HepG2 (cell line): ENCODE data around the gene POP5. TPM values are rescaled to one million over a fixed set of nuclear protein-coding genes. Genes with fewer than 3 reads are reported as not detected.
A peak's percentile ranks its signal among the peaks of the same experiment; 100 is the strongest.

Experiments
- ATAC-seq: fragments of 200-7000 bp; cut with Tn5 transposase; 3 replicates; pipeline ENCODE4 v1.9.1; 2020; ENCODE audit warnings: mild to moderate bottlenecking, moderate library complexity
- BruUV-seq: library from RNA; stranded (reverse); fragments of 400-500 nt; replicated peaks from 2 replicates; lab custom pipeline; 2021; lab: Mats Ljungman, UMichigan
- CTCF ChIA-PET: fragments of 300-600 bp; formaldehyde crosslinking; extraction: SDS; loops from one replicate; lab custom pipeline; 2021; ENCODE audit warnings: low total read pairs, inconsistent platforms, low intra/inter-chr PET ratio; lab: Yijun Ruan, JAX
- POLR2A ChIA-PET: fragments of 350-600 bp; sonication (Branson Sonifier 250); formaldehyde crosslinking; loops from one replicate; lab custom pipeline; 2020; ENCODE audit warnings: antibody characterized with exemption, inconsistent platforms; lab: Yijun Ruan, JAX
- DNase-seq: peaks from one replicate; pipeline ENCODE4 v3.0.0-alpha.2; 2015; ENCODE audit warnings: low spot score
- FAIRE-seq: peaks from 3 replicates; lab custom pipeline; 2011; peaks lifted over from hg19 to GRCh38; lab: Jason Lieb, UNC
- H2AFZ ChIP-seq: one replicate; pipeline ENCODE4 v1.6.1; 2011; ENCODE audit warnings: low read length, inconsistent platforms
- H3K27ac ChIP-seq: fragments of 300-600 bp; 3 replicates; pipeline ENCODE4 v1.8.0; 2011; ENCODE audit warnings: mixed run types, mild to moderate bottlenecking, mixed read lengths, low read length, inconsistent platforms; ENCODE audit not compliant: insufficient read depth; ENCODE audit errors: extremely low read length
- H3K27me3 ChIP-seq, 2 experiments: fragments of 200-600 bp in 1 of 2; 2 replicates in 1 of 2; 3 replicates in 1 of 2; pipeline versions ENCODE4 v1.6.0 to v1.8.0; 2011; ENCODE audit warnings: low read length in 2 of 2, mild to moderate bottlenecking in 2 of 2, moderate library complexity in 2 of 2, inconsistent platforms in 1 of 2; ENCODE audit not compliant: insufficient read depth in 2 of 2, control insufficient read depth in 1 of 2
- H3K36me3 ChIP-seq, 2 experiments: fragments of 200-600 bp in 1 of 2; replicated peaks in 1 of 2; 2 replicates in 1 of 2; 3 replicates in 1 of 2; pipeline versions ENCODE4 v1.5.1 to v1.8.0; 2011; ENCODE audit warnings: low read length in 2 of 2, inconsistent platforms in 1 of 2; ENCODE audit not compliant: insufficient read depth in 2 of 2, control insufficient read depth in 1 of 2
- H3K4me1 ChIP-seq: 2 replicates; pipeline ENCODE4 v1.5.1; 2012; ENCODE audit warnings: low read length, inconsistent platforms; ENCODE audit not compliant: insufficient read depth
- H3K4me2 ChIP-seq: 2 replicates; pipeline ENCODE4 v1.6.0; 2011; ENCODE audit warnings: low read depth, low read length, inconsistent platforms
- H3K4me3 ChIP-seq, 3 experiments: fragments of 200-600 bp in 1 of 3; sonication (generic), shearing (Covaris generic) in 1 of 3; replicated peaks in 1 of 3; 2 replicates each; pipeline ENCODE4 v1.5.1; 2011 to 2016; ENCODE audit warnings: low read length in 3 of 3, inconsistent platforms in 2 of 3, low read depth in 2 of 3, mild to moderate bottlenecking in 2 of 3, control low read depth in 1 of 3, mixed read lengths in 1 of 3; ENCODE audit not compliant: insufficient read depth in 1 of 3
- H3K79me2 ChIP-seq: one replicate; pipeline ENCODE4 v1.6.1; 2011; ENCODE audit warnings: low read length, inconsistent platforms; ENCODE audit not compliant: insufficient read depth
- H3K9ac ChIP-seq: 2 replicates; pipeline ENCODE4 v1.6.0; 2011; ENCODE audit warnings: mild to moderate bottlenecking, low read depth, low read length, inconsistent platforms; ENCODE audit not compliant: insufficient read depth
- H3K9me3 ChIP-seq: 2 replicates; pipeline ENCODE4 v1.5.1; 2012; ENCODE audit warnings: mild to moderate bottlenecking, low read length
- H4K20me1 ChIP-seq: 2 replicates; pipeline ENCODE4 v1.6.0; 2011; ENCODE audit warnings: inconsistent platforms, mild to moderate bottlenecking, low read length, moderate library complexity; ENCODE audit not compliant: insufficient read depth
- HNF4A ChIP-seq: sonication (generic); formaldehyde crosslinking; IDR thresholded peaks from 2 replicates; pipeline ENCODE4 v1.4.0; 2020; ENCODE audit warnings: missing genetic modification reagents
- XRCC5 ChIP-seq: fragments of 200-400 bp; formaldehyde crosslinking; optimal IDR thresholded peaks from 2 replicates; pipeline ENCODE3; 2017; ENCODE audit warnings: mild to moderate bottlenecking, low read length
- ZBTB40 ChIP-seq, 2 experiments: fragments of 450-650 bp in 1 of 2; sonication (generic) in 1 of 2; formaldehyde crosslinking in 1 of 2; IDR thresholded peaks; 2 replicates each; pipeline versions ENCODE4 v1.6.1 to v1.8.0; 2016 to 2022; ENCODE audit warnings: antibody characterized with exemption in 1 of 2, mild to moderate bottlenecking in 1 of 2, missing genetic modification reagents in 1 of 2
- ZBTB42 ChIP-seq: sonication (generic); formaldehyde crosslinking; IDR thresholded peaks from 2 replicates; pipeline ENCODE4 v1.5.0; 2020; ENCODE audit warnings: mild to moderate bottlenecking, missing genetic modification reagents
- ZBTB8A ChIP-seq: sonication (generic); formaldehyde crosslinking; IDR thresholded peaks from 2 replicates; pipeline ENCODE4 v1.4.0; 2020; ENCODE audit warnings: mild to moderate bottlenecking, low read depth, missing genetic modification reagents, borderline replicate concordance
- ZNF17 ChIP-seq: sonication (generic); formaldehyde crosslinking; IDR thresholded peaks from 2 replicates; pipeline ENCODE4 v1.5.0; 2020; ENCODE audit warnings: mild to moderate bottlenecking, missing genetic modification reagents
- ZNF264 ChIP-seq: sonication (generic); formaldehyde crosslinking; IDR thresholded peaks from 2 replicates; pipeline ENCODE4 v1.4.0; 2020; ENCODE audit warnings: missing genetic modification reagents
- ZNF383 ChIP-seq: sonication (generic); formaldehyde crosslinking; IDR thresholded peaks from 2 replicates; pipeline ENCODE4 v1.4.0; 2020; ENCODE audit warnings: missing genetic modification reagents, mild to moderate bottlenecking, borderline replicate concordance
- WGBS: methylation state at CpG from one replicate; pipeline ENCODE4 v1.1.6; 2017; ENCODE audit warnings: low lambda C conversion rate; 5-methylcytosine and 5-hydroxymethylcytosine counted together
- in situ Hi-C: cut with HindIII; loops from 2 replicates; pipeline ENCODE4 v1.10.0; 2017; ENCODE audit warnings: low pct_unique_long_range_greater_than_20kb; ENCODE audit not compliant: extremely low pct_ligation_motif_present
- intact Hi-C: fragments of 100-400 bp; cut with micrococcal nuclease; formaldehyde crosslinking; loops from one replicate; pipeline ENCODE4 v1.10.0; 2022; ENCODE audit not compliant: unreplicated experiment
- polyA plus RNA-seq, 8 experiments: library from polyadenylated mRNA; depleted of rRNA in 3 of 8; stranded (reverse) in 7 of 8; unstranded in 1 of 8; fragments of >200 nt; fragmentation: Illumina TruSeq in 4 of 8; extraction: Trizol in 4 of 8; gene quantifications; 2 replicates each; pipeline versions ENCODE4 v1.2.1 to v1.2.3, GENCODE V29; 2011 to 2016; ENCODE audit warnings: low read depth in 4 of 8, missing spikeins in 1 of 8, mixed read lengths in 1 of 8; ENCODE audit not compliant: insufficient read depth in 1 of 8
- total RNA-seq, 5 experiments: library from RNA; depleted of rRNA; stranded (reverse); fragments of >200 nt; fragmentation: Illumina TruSeq; extraction: Trizol; gene quantifications; 2 replicates each; pipeline ENCODE4 v1.2.3, GENCODE V29; 2016; ENCODE audit warnings: low read depth in 1 of 5

The POP5 gene
- total and polyA plus RNA-seq, 2 of the 13 experiments (the other 11 are each of a cell fraction or from before 2014, with no cell fraction given) = 45.6 to 61.3 TPM

- no peak for TF ChIP-seq ZBTB8A (CRISPR knock-in tag)
- no peak for TF ChIP-seq ZNF264 (CRISPR knock-in tag)
- no peak for TF ChIP-seq ZNF383 (CRISPR knock-in tag)
- TF ChIP-seq XRCC5 = no peak
- TF ChIP-seq ZBTB42 = no peak
These were observed 42.7 kb downstream of the POP5 start (continued) for GRCh38 chr12:120538281-120539156.

GRCh38 chr12:120537856-120538220, 43.4 kb downstream of the POP5 start:
- no TSS peak for BruUV-seq
- ATAC-seq (no peak), FAIRE-seq (no peak), DNase-seq (no peak)
- 55% methylated on average over 4 of the region's 4 CpGs for WGBS
- in situ Hi-C loops = no loop called here
- Histone ChIP-seq H3K79me2 (peaks cover 79% of the 10 kb centered on the region), H2AFZ (no peak overlapping the region), H3K9ac (peak overlapping the region; percentile 93), H3K9me3 (no peaks in the 10 kb centered on the region), H3K4me2 (peak overlapping the region; percentile 87), H3K4me3 (peak overlapping the region; percentile 3 to 88 (median 43); a peak in 5 of 6 replicates), H3K27me3 (no peaks in the 10 kb centered on the region), H3K36me3 (peaks cover 5 to 19% of the 10 kb centered on the region in 2 experiments; a peak in 4 of 5 replicates), H3K4me1 (peaks cover 65% of the 10 kb centered on the region), H4K20me1 (peaks cover 70% of the 10 kb centered on the region), H3K27ac (peak overlapping the region; percentile 67)
- intact Hi-C loops = loop anchor here (5.0 kb wide), 1 partner anchor 41 kb away; the partner anchor contains the start of gene DYNLL1
- POLR2A ChIA-PET = interaction anchor here (0.7 to 1.4 kb wide), 6 partner anchors 9 to 246 kb away, joined by 3 to 9 read pairs (median 3); partner anchors contain the start of genes COQ5, DYNLL1, POP5 and RNU4-2
- CTCF ChIA-PET = no interaction called here
- no peak for TF ChIP-seq HNF4A (CRISPR knock-in tag)
- no peak for TF ChIP-seq ZNF17 (CRISPR knock-in tag)
- TF ChIP-seq ZBTB40 (IDR thresholded peaks at IDR 0.05) = no peak
- TF ChIP-seq ZBTB40 (CRISPR knock-in tag; IDR thresholded peaks at IDR 0.05) = no peak
